Dermis blood vessel endothelial cell (primary cell): ENCODE measurements around the gene ITGA11. TPM values are rescaled to one million over a fixed set of nuclear protein-coding genes. Genes with fewer than 3 reads are reported as not detected.

Experiments
- DNase-seq: peaks from one replicate; pipeline ENCODE4 v3.0.0; 2010
- total RNA-seq: library from RNA; depleted of rRNA; stranded (reverse); fragments of >200 nt; gene quantifications from 2 replicates; pipeline ENCODE4 v1.2.3, GENCODE V29; 2014

Gene ITGA11
- total RNA-seq, 1 donor from 2014 or later = 3.4 TPM

DNA sequence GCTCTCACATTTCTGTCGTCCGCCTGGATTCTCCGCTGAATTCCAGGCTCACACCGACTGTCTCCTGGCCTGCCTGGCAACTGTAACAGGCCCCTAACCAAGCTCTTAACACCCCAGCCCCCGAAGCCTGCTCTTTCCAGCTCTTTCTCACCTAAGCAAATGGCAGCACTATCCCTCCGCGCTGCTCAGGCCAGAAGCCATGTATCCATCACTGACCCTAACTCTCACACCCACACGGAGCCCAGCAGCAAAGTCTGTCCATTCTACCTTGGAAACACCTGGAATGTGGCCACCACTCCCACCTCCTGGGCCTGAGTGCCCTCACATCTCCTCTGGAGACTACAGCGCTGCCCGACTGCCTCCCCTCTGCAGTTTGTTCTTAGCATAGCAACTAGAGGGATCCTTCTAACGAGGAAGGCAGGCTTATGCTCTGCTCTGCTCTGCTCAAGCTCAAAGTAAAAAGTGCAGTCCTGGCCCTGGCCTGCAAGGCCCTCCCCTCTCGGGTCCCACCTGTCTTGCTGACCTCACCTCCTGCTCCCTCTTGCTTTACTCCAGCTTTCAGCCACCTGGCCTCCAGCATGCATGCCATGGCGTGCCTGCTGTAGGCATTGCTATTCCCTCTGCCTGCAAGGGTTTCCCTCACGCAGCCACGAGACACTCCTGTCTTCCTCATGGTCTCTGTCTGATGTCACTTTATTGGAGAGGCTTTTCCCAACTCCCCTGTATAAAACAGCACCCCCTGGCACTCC lies 127.2 kb downstream of the ITGA11 start:
- DNase-seq = no peak

DNA sequence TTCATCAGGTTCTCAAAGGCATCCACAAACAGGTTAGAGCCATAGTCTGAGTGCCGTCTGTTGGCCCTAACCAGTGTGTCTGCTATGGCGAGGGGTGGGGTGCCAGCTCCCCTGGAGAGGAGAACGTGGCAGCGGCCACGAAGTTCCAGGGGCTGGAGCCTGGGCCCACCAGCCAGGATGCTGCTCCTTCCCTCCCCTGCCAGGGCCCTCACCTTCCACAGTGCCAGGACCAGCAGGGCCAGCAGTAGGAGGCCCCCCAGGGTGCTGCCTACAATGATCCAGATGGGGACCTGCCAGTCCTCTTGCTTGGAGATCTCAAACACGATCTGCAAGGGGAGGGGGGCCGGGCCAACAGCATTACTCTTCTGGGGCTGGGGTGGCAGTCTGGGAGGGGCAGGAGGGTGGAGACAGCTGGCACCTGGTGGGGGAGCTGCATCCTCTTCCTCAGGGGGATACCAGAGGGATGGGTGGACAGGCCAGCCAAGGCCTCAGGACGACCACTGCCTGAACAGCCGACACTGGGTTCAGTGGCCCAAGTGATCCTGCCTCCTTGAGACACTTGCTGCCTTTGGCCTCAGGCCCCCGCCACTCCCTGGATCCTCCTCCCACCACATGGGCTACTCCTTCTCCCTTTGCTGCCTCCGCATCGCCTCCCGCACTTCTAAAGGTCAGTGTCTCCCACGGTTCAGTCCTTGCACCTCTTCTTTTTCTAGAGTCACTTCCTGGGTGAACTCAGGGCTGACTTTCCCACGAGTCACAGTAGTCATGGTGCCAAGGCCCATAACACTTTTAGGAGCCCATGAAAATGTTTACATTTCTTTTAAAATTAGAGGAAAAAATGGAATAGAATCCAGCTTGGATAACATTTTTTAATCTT lies 128.2 kb downstream of the ITGA11 start:
- no peak for DNase-seq

DNA sequence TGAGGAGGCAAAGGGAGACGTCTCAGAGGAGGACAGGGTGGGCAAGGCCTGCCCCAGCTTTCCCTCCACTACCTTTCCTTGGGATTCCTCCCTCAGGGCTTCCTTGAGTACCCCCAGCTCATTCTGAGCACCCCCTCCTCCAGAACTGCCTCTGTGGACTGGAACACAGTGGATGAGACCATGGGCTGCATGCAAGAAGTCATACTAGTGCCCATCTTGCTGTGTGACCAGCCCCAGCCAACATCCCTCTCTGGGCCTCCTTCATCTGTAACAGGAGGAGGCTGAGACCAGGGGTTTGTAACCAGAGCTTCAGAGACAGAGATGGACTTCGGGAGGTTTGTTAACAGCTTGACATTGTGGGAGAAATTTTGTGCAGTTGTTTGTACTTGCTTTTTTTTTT lies 128.8 kb downstream of the ITGA11 start:
- DNase-seq = no peak

DNA sequence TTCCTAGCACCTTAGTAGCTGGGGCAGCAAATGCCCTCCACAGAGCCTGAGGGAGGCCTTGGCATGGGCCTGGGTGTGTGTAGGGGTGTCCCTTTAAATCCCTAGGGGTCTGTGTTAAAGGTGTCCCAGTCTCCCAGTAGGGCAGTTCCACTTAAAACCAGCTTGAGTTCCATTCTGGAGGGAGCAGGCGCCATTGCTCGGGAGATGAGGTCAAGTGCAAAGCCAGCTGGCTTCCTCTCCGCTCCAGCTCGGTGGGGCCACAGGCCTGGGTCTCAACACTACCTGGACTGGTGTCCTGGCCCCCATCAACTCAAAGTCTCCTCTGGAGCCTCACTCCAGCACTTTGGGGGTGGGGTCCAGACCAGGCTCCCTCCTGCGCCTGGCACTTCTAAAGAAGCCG lies 129.2 kb downstream of the ITGA11 start:
- DNase-seq = no peak

DNA sequence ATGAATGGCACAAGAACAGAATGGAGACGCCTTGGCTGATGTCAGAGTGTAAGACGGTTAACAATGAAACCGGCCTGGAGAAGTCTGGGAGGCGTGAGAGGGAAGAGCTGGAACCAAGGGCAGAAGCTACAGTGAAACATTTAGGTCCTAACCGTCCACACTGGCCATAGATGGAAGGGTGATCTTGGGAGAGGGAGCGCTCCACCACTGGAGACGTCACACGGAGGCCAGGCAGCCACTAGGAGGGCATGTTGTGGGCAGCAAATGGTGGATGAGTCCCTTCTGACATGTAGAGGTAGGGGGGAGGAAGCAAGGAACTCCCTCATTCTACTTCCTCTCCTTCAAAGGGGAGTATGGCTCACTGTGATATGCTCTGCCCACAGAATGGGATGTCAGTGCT lies 130.7 kb downstream of the ITGA11 start:
- no peak for DNase-seq

DNA sequence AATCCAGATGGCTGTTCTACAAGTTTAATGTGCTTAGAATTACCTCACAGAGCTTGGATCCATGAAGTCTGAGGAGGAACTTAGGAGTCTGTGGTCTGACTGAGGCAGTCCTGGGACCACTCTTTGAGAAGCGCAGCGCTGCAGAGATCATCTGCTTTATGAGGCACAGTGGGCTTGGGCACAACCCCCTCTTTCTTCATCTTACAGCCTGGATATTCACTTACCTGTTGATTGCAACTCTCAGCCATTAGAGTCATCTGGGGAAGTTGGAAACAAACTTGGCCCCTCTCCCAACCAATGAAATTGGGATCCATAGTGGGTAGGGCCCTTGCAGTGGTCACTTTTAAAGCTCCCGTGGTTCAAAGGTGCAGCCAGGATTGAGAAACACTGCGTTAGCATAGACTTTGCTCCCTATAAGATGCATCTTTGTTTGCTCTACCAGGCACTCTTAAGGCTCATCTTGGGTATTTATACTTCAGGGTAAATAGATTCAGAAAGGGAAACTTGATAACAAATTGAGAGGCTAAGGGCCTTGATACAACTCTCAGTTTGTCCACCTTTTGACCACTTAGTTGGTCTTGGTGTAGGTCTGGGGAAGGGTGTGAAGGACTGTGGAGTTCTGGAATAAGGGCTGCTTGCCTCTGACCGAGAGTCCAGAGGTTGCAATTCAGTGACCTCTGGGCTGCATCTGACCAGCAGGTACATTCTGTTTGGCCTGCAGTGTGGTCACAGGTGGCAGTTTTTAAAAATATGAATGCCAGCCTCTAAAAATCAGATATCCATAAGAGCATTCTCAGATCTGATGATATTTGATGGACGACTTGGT lies 131.6 kb downstream of the ITGA11 start:
- no peak for DNase-seq

DNA sequence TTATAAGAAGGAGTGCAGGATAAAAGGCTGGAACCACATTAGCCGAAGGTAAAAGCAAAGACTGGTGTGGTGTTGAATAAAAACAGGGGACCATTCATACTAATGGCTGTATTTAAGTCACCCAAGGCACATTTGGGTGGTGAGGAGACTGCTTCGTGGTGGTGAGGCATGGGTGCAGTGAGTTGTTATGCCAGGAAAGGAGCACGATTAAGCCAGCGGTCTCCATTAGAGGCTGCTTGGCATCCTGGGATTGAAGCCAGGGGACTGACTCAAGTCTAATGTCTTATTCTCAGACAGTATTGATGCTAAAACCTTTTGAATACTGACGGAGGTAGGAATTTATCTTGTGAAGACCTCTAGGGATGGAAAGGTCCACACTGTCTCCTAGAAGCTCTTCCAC lies 132.5 kb downstream of the ITGA11 start:
- no peak for DNase-seq

DNA sequence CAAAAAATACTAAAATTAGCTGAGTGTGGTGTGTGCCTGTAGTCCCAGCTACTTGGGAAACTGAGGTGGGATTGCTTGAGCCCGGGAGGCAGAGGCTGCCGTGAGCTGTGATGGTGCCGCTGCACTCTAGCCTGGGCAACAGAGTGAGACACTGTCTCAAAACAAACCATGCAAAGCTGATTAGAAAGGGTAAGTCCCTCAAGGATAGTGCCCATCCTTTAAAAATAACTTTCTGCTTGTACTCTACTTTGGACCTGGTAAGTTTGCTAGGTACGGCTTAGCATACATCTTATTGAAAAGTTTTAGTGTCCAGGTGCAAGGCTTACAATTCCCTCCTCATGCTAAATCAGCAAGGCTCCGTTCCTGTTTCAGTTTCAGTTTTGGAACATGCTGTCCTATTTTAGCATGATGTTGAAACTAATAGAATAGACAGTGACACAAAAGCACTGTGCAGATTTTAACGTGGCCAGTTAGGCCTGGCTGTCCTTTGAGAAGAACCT lies 133.0 kb downstream of the ITGA11 start:
- DNase-seq = no peak

DNA sequence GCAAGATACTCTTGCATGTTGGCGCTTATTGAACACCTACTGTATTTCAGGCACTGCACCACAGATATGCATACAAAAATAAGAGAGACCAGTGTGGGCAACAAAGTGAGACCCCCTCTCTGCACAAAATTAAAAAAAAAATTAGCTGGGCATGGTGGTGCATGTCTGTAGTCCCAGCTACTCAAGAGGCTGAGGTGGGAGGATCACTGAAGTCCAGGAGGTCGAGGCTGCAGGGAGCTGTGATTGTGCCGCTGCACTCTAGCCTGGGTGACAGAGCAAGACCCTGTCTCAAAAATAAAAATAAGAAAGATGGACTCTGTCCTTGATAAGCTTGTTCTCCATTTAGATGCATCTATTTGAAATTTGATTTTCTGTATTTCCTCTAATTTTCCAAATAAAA lies 133.6 kb downstream of the ITGA11 start:
- DNase-seq = no peak

DNA sequence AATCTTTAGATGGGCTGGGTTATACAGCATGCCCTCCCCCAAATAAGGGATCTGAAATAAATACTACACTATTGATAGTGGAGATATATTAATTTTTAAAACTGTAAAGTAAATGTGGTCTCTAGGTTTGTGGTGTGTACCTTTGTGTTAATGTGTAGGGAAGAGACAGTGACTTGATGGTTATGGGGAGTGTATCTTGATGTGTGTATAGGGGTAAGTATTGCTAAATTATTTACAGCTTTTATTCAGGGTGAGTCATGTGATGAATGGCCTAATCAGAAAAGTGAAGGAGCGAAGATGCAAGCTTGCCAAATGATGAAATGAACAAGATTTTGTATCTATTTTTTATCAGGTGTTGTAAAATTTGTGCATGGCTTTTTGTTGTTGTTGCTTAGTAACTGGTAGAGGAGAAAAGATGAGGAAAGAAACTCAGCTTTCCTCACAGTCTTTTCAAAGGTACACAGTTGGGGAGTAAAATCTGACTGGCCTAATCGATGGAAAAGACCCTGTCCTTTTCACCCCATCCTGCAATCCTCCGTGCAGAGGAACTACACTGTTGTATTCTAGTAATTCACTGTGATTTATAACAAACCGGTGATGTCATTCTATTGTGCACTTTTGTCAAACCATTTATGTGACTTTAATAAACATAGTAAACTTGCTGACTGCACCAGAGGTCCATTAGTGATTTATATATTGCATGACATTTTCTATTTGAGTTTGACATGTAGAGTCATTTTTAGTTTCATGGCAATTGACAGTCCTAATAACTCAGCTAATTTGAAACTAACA lies 136.8 kb downstream of the ITGA11 start:
- peak; percentile 28 for DNase-seq

DNA sequence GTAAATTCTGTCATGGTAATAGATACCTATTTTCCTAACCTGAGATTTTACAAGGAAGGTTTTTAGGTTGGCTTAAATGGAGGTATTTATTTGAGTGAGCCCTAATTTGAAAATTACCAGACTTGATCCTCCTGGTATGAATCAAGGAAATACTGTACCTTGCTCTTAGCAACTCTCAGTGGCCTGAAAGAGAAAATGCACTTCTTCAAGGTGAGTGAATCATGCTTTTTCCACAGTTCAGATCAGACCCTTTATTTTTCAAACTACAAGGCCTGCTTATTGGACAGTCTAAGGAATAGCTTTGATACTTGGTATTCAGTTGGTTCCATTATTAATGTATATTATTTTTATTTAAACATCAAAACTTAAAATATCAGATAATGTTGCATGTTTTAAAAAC lies 139.0 kb downstream of the ITGA11 start:
- no peak for DNase-seq

DNA sequence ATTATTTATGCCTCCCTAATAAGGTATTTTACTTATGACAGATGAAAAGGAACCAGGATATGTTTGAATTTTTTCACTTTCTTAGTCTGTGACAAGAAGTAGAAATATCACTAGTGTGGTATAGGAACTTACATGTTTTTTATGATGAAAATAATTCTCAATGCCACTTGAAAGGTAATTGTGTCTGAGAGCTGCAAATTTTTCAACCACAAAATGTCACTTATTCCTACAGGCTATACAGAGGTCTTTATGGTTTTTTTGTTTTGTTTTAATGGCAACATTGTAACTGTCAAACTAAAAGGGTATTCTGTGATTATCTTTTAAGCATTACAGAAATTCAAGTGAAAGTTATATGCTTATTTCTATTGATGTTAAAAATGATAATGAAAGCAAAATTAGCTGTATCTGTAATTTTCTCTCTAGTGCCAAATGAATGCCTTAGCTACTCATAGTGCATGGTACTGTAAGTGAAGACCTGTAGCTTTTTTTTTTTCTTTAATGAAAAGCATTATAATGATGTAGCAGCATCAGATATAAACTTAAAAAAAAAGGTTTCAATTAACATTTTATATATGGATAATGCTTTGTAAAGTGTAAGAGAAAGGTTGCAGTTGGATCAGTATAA lies 139.7 kb downstream of the ITGA11 start:
- DNase-seq = no peak

DNA sequence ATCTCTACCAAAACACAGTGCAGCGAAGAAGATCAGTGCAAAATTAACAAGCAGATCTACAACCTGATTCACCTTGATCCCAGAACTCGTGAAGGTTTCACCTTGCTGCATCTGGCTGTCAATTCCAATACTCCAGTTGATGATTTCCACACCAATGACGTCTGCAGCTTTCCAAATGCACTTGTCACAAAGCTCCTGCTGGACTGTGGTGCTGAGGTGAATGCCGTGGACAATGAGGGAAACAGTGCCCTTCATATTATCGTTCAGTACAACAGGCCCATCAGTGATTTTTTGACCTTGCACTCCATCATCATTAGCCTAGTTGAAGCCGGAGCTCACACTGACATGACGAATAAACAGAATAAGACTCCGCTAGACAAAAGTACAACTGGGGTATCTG lies 141.2 kb downstream of the ITGA11 start:
- no peak for DNase-seq

DNA sequence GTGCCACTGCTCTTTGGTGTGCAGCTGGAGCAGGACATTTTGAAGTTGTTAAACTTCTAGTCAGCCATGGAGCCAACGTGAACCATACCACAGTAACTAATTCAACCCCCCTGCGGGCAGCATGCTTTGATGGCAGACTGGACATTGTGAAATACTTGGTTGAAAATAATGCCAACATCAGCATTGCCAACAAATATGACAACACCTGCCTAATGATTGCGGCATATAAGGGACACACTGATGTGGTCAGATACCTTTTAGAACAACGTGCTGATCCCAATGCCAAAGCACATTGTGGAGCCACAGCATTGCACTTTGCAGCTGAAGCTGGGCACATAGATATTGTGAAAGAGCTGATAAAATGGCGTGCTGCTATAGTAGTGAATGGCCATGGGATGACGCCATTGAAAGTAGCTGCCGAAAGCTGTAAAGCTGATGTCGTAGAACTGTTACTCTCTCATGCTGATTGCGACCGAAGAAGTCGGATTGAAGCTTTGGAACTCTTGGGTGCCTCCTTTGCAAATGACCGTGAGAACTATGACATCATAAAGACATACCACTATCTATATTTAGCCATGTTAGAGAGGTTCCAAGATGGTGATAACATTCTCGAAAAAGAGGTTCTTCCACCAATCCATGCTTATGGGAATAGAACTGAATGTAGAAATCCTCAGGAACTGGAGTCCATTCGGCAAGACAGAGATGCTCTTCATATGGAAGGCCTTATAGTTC lies 142.2 kb downstream of the ITGA11 start:
- no peak for DNase-seq

DNA sequence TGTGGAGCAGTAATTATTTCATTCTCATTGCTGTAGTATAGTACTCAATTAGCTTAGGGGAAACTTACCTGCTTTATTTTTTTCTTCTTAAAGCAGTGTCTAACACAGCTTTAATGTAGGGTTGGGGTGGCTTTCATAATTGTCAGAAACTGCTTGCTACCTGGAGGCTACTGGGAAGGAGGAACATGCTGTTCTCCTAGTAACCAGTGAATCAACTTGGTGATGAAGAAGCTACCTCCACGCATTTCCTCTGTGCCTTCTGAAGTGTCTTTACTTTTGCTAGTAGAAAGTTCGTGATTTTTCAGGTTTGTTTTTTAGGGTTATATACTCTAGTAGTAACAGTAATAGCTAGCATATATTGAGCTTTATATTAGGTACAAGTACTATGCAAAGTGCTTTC lies 142.9 kb downstream of the ITGA11 start:
- no peak for DNase-seq

DNA sequence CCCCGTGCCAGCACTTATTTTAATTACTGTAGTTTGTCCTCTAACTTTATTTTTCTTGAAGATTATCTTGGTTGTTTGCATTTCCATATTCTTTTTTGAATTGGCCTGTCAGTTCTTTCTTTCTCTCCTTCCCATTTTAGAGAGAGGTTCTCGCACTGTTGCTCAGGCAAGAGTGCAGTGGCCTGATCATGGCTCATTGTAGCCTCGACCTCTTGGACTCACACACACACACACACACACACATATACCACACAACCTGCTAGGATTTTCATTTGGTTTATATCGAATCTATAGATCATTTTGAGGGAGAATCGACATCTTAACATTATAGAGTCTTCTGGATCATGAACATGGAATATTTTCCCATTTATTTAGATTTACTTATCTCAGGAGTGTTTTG lies 145.7 kb downstream of the ITGA11 start:
- no peak for DNase-seq

DNA sequence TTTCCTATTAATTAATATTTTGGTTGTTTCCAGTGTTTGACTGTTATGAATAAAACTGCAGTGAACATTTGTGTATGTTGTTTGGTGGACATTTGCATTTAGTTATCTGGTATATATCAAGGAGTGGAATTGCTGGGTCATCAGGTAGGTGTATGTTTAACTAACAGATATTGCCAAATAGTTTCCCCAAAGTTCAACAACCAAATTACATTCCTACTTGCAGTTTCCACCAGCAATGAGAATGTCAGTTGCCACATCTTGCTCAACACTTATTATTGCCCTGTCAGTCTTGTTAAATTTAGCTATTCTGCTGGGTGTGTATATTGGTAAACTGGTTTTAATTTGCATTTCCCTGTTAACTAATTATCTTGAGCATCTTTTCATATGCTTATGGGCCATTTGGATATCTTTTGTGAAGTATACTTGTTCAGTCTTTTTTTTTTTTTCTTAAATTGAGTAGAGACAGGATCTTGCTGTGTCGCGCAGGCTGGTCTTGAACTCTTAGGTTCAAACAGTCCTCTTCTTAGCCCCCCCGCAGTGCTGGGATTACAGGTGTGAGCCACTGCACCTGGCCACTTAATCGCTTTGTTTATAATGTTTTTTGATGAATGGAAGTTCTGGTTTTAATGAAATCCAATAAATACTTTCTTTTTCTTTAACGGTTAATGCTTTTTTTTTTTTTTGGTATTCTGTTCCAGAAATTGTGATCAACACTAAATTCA lies 146.5 kb downstream of the ITGA11 start:
- DNase-seq = no peak

DNA sequence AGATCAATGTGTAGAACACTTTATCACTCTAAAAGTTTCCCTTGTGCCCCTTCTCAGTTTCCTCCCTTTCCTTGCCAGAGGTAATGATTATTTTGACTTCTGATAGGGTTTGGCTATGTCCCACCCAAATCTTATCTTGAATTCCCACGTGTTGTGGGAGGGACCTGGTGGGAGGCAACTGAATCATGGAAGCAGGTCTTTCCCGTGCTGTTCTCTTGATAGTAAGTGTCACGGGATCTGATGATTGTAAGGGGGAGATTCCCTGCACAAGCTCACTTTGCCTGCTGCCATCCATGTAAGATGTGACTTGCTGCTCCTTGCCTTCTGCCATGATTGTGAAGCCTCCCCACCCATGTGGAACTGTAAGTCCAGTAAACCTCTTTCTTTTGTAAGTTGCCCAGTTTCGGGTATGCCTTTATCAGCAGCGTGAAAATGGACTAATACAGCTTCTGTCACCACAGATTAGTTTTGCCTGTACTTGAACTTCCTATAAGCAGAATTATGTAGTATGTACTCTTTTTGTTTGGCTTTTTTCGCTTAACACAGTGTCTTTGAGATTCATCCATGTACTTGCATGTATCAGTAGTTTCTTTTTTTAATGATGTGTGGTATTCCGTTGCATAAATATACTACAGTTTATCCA lies 147.2 kb downstream of the ITGA11 start:
- no peak for DNase-seq

DNA sequence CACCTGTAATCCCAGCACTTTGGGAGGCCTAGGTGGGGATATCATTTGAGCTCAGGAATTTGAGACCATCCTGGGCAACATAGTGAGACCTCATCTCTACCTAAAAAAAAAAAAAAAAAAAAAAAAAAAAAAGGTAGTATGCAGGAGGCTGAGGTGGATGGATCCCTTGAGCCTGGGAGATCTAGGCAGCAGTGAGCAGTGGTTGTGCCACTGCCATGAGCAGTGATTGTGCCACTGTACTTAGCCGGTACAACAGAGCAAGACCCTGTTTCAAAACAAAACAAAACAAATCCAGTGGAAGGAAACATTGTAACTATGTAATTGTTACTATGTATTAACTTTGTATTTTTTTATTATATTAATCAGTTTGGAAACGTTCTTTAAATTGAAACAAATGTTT lies 148.6 kb downstream of the ITGA11 start:
- DNase-seq = no peak

DNA sequence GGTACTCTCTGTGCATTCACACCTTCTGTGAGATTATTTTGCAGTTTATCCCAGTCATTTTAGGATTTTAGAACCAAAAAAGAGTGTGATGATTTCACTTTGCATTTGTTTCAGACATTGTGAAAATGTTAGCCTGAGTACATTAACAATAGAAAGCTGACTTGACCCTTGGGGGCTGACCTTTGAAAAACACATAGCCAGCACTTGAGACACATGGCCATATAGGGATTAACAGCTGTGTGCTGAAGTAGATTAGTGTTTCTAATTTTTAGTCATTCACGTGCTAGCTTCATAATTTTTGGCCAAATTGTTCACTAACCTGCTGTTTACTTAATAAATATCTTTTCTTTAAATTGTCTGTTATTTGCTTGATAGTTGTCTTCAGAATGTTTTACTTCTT lies 151.0 kb downstream of the ITGA11 start:
- peak; percentile 40 for DNase-seq
